Measurements from ENCODE around the gene AIF1.

DNA sequence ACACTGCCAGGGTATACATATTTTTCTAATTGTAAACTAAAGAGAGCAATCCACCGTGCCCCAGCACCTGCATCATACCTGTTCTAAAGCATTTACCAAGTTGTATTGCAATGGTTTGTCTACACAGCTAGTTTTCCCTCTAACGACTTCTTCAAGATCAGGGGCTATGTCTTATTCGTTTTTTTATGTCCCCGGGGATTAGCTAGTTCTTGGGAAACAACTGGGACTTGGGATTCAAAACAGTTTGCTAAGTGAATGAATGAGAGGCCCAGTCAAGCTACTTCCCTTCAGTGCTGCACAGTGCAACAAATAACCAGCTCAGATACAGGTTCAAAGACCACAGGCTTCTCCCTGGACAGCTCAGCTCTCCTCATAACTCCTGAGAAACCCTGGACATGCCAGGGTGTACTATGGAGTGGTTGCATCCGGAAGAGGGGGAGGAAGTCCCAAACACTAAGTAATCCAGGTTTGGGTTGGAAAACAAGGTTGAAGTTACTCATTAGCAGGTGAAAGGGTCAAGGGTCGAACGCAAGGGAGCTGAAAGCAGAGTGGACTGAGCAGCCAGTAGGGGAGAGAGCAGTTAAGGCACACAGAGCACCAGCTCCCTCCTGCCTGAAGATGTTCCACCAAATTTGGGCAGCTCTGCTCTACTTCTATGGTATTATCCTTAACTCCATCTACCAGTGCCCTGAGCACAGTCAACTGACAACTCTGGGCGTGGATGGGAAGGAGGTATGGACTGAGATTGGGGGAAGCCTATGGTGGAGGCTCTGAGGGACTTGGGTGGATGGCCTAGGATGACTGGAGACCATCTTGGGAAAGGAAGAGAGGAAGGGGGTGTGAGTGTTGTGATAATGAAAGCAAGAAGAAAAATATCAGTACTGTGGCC lies 40.6 kb downstream of the AIF1 start, which contains the start of gene APOM:
- TF ChIP-seq POLR2A (IDR thresholded peaks at IDR 0.05), result no peak
- no peak for TF ChIP-seq CTCF (IDR thresholded peaks at IDR 0.05)

All from breast epithelium (tissue), 3 donors.